Heart left ventricle (tissue), 13 donors: Measurements from ENCODE around the gene PDE11A.

Source experiments
- CTCF ChIP-seq, 12 donors: fragments of 200-600 bp; sonication (generic) in 4 of 12; IDR thresholded peaks; one replicate each; pipeline versions ENCODE4 v1.5.0 to v1.8.0; 2018 to 2022; ENCODE audit warnings: antibody characterized with exemption in 12 of 12, mild to moderate bottlenecking in 5 of 12
- POLR2A ChIP-seq, 2 donors: fragments of 450-650 bp; IDR thresholded peaks; one replicate each; pipeline ENCODE4 v1.6.1; 2017; ENCODE audit warnings: antibody characterized with exemption in 2 of 2, mild to moderate bottlenecking in 2 of 2, moderate library complexity in 2 of 2
- donor health status: ischemic (EF 13 %, LVEDD 7.1; RV severe dilation, severe dysfunction).
- donor health status: DM: no; HTN: yes; CAD: no.
- donor health status: DM: no; HTN: no; CAD: no.
- donor health status: ischemic (EF 25% LVEDD 6.9; RV normal size, moderate dysfunction).
- donor health status: ischemic (EF 25% LVEDD 5.7; RV mildly dilated, moderate dysfunction).
- donor health status: ischemic (EF 35%, LVEDD 5.7; RV mildly dilated, moderate dysfunction).
- donor health status: nonischemic (EF 11% LVEDD 7.7; RV severe dilation, severe dysfunction).
- donor health status: DM: yes; HTN: yes; CAD: no.
- donor health status: PGD.
- donor health status: ischemic (EF 29% LVEDD 5.4; RV normal size, mild dysfunction).
- donor health status: nonischemic (EF 23%, LVEDD 6.1; RV moderate dilation, normal function).

GRCh38 chr2:177595126-177595845, 477.3 kb downstream of the PDE11A start:
- TF ChIP-seq CTCF (IDR thresholded peaks at IDR 0.05) = no peak
- TF ChIP-seq POLR2A (IDR thresholded peaks at IDR 0.05) = no peak
